Activated T-helper 9 cell treated with anti-CD3 and anti-CD28 coated beads, Interleukin-2, amount 50 U/mL, for 16 hours (primary cell): Measurements from ENCODE around the gene SLC25A29.
"Not testable (repeated sequence)": the region's sequence is repeated elsewhere in the genome, so short reads cannot be mapped to it uniquely, and the experiment has no call there.

Experiments
- DNase-seq: peaks from one replicate; pipeline ENCODE4 v3.0.0-alpha.2; 2020; ENCODE audit warnings: low read depth

The SLC25A29 gene

DNA sequence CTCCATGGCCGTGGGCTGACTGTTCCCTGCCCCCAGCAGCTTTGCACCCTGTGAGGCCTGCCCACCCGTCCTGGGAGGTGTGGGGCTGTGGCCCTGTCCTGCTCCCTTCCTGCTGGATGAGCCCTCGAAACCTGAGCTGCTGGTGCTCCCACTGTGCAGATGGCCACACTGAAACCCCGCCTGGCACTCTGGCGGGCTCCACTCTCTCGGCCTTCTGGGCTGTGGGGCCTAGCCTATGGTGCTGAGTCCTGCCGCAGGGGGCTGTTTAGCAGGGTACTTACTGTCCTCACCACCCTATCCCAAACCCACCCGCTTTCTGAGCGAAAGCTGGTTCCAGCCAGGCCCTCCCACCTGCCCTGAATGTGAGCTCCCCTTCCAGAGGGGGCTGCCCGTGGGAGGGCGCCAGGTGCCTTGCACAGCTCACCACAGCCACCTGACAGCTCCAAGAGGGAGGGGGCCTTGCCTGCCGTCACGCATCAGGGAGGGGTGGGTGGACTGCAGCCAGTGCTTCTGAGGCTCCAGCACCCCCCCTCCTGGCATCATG lies 24.2 kb upstream of the SLC25A29 start:
- DNase-seq = no peak

DNA sequence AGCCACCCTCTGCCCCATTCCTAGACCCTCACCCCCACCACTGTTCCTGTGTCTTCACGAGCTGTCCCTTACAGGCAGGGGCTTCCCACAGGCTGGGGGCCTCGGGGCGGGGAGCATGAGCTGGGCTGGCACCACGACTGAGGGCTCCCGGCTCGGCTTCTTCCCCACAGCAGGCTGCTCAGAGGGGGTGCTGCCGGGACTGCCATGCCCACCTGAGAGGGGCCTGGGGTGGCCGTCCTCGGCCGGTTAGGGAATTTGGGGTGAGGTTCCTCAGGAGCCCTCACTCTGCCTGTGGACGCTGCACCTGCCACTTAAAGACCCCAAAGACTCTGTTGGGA lies 23.7 kb upstream of the SLC25A29 start:
- DNase-seq = no peak

DNA sequence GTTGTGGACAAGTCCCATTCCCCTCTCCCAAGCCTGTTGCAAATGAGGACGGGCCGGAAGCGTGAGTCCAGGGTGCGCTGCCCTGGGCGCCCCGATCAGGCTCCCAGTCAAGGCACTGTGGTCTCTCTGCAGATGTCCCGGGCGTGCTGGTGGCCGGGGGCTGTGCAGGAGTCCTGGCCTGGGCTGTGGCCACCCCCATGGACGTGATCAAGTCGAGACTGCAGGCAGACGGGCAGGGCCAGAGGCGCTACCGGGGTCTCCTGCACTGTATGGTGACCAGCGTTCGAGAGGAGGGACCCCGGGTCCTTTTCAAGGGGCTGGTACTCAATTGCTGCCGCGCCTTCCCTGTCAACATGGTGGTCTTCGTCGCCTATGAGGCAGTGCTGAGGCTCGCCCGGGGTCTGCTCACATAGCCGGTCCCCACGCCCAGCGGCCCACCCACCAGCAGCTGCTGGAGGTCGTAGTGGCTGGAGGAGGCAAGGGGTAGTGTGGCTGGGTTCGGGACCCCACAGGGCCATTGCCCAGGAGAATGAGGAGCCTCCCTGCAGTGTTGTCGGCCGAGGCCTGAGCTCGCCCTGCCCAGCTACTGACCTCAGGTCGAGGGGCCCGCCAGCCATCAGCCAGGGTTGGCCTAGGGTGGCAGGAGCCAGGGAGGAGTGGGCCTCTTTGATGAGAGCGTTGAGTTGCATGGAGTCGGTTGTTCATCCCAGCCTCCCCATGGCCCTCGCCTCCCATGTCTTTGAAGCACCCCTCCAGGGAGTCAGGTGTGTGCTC lies 23.2 kb upstream of the SLC25A29 start:
- DNase-seq = no peak

DNA sequence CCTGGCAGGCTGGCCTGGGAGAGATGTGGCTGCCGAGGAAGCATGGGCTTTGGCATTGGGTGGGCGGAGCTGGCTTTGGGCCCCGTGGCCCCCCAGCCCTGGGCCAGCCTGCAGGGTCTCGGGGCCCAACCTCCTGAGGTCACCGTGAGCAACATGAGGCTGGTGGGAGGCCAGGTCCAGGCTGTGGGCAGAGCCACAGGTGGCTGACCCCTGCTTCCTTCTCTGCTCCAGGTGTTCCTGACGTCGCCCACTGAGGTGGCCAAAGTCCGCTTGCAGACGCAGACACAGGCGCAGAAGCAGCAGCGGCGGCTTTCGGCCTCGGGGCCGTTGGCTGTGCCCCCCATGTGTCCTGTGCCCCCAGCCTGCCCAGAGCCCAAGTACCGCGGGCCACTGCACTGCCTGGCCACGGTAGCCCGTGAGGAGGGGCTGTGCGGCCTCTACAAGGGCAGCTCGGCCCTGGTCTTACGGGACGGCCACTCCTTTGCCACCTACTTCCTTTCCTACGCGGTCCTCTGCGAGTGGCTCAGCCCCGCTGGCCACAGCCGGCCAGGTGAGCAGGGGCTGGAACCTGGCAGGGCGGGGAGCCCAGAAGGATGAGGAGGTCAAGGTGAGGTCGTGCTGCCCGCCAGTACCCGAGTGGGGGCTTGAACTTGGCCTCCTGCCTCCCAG lies 22.4 kb upstream of the SLC25A29 start:
- DNase-seq = no peak

DNA sequence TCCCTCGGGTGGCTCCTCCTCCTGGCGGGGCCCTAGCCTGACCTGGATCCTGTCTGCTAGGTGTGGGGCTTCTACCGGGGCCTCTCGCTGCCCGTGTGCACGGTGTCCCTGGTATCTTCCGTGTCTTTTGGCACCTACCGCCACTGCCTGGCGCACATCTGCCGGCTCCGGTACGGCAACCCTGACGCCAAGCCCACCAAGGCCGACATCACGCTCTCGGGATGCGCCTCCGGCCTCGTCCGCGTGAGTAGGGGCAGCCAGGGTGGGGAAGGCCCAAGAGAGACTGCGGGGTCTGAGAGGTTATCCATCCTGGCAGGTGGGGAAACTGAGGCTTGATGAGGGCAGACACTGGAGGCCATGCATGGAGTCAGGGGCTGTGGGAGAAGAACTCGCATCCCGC lies 20.9 kb upstream of the SLC25A29 start:
- DNase-seq = no peak

DNA sequence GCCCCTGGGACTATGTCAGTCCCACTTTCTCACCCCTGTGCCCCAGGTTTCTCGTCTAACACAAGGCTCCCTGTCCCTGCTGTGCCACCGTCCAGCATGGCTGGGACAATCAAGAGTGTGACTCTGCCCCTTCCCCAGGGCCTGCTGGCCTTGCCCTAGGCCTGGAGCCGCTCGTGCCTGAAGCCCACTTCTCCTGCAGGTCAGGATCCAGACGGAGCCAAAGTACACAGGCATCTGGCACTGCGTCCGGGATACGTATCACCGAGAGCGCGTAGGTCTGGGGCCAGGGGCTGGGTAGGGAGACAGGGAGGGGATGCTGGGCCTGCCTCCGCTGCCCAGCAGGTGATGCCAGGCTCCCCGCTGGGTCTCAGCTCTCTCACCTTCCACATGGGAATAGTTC lies 19.7 kb upstream of the SLC25A29 start:
- DNase-seq = no peak

DNA sequence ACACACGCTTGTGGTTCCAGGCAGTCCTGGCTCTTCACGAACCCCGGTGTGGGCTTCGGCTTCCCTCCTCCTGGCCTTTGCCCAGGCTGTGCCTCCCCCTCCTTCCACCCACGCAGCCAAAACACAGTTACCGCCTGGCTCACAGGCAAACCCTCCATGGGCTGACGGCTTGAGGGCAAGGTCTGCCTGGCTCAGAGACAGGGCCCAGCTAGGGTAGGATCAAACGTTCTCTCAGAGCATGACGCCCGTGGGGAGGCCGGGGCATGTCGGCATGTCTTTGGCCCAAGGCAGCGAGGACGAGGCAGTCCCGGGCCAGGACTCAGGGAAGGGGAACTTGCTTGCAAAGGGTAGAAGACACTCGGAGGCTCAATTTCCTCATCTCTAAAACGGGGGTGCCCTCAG lies 19.0 kb upstream of the SLC25A29 start:
- DNase-seq = no peak

DNA sequence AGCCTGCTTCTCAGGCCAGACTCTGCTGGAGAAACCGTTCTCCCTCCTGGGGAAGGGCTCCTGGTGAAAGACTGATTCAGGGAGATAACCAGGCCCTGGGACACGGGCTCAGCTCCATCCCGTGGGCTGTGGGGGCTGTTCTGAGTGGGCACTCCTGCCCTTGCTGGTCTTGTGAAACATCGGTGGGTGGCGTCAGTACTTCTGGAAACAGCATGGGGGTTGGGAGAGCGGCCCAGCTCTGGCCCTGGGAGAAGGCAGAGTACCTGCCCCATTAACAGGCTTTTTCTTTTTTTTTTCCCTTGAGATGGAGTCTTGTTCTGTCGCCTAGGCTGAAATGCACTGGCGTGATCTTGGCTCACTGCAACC lies 17.7 kb upstream of the SLC25A29 start:
- no peak for DNase-seq

DNA sequence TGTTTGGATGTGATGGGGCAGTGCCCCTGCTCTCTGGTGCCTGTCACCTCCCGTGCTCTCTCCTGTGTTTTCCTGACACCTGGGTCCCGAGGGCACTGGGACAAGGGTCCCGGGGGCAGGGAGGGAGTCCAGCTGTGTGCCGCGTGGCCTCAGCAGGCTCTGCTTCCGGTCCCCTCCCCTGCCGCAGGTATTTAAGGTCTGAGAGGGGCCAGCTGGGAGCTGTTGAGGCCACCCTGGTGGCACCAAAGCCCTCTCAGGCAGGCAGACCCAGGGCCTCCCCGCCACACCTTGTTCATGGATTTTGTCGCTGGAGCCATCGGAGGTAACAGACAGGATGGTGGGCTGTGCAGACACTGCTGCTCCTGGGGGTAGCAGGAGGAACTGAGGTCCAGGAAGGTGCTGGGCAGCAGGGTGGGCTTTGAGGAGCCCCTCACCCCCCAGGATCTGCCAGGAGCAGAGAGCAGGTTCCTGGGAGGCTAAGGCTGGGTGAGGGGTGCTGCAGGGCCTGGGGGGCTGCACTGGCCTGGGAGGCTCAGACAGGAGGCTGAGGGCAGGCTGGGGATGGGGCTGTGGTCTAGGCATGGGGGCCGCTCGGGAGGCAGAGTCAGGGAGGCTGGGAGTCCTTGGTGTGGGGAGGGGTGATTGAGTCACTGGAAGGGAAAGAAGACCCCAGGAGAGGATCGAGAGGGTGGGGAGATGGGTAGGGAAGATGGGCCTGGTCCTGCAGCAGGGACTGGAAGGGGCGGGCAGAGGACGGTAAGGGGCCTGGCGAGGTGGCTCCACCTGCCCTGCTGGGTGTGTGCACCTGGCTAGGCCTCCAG lies 17.1 kb upstream of the SLC25A29 start, which contains the start of gene SLC25A47:
TSS of gene SLC25A47 (plus strand) at position 219 of the 821 bp plus-strand sequence. CDS start at position 295, 76 bp downstream.
- no peak for DNase-seq

DNA sequence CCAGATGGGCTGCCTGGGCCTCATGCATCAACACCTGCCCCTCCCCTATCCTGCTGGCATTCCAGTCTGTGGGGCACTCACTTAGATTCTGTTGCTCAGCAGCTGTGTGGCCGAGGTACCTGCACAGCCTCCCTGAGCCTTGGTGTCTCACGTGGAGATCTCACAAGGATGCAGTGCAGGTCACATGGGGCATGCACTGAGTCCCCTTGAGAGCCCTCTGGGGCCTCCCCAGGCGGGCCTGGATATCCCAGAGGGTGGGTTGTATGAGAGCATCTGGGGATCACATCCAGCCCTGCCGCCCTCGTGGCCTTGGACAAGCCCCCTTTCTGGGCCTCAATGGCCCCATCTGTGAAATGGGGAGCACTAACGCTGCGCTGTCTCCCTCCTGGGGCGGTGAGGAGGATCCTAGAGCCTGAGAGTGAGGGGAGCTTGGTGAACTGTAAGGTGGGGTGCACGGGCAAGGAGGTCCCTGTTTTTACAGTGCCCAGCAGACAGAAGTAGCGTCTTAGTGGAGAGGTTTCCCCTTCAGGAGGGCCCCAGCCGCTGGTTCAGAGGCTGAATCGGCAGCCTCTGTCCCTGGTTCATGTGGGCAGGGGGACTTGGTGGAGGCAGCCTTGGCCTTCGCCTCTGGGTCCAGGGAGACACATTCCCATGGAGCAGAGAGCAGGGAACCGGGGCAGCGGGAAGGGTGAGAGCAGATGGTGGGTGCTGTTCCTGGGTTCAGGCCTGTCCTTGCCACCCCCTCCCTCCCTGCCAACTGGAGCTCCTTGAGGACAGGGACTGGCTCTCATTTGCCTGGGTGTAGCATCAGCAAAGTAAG lies 16.1 kb upstream of the SLC25A29 start:
- DNase-seq = no peak

DNA sequence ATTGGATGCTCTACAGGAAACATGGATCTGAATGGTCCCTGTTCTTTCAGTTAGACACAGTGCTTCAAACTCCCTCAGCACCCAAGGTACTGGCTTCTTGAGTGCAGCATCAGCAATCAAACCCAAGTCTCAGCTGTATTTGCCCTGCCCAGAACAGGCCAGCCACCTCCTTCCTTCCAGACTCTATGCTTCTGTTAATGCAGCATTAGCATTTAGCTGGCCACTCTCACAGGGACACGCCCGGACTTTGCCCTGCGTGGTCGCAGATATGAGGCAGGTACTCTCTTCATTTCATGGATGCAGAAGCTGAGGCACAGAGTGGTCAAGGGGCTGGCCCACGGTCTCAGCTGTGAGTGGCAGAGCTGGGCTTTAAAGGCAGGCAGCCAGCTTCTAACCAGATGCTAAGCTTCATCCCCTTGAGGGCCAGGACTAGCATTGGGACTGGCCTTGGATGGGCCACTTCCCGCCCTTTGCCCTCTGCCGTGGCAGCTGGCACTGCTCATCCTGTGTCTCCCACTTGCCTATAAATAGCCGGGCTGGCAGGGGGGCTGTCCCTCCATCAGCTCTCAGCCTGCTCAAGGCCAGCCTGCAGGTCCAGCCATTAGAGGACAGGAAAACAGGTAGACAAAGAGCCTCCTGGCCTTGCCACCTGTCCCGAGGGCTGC lies 15.4 kb upstream of the SLC25A29 start:
- DNase-seq = no peak

DNA sequence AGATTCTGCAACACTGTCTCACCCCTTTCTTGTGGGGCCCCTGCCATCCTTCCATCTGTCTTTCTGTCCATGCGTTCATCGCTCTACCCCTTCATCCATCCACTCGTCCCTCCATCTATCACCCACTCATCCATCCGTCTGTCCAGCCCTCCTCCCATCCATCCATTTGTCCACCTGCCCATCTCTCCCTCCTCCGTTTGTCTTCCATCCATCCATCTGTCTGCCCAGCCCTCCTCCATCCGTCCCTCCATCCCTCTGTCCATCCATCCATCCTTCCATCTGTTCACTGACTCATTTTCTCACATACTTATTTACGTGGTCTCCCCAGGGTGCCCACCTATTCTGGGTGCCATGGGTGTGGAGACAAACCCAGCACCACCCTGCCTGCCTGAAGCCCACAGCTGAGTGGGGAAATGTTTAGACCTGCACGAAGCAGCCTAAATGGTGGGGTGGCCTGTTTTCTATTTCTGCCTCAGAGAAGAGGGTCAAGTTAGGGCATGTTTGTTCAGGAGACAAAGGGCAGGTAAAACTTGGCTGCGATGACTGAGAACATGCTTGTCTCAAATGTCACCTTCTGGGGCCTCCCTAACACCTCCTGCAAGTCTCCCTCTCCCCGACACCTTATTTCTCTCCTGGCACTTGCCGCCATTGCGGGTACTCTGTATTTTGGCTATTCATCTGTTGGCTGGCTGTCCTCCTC lies 14.1 kb upstream of the SLC25A29 start:
- DNase-seq = no peak

DNA sequence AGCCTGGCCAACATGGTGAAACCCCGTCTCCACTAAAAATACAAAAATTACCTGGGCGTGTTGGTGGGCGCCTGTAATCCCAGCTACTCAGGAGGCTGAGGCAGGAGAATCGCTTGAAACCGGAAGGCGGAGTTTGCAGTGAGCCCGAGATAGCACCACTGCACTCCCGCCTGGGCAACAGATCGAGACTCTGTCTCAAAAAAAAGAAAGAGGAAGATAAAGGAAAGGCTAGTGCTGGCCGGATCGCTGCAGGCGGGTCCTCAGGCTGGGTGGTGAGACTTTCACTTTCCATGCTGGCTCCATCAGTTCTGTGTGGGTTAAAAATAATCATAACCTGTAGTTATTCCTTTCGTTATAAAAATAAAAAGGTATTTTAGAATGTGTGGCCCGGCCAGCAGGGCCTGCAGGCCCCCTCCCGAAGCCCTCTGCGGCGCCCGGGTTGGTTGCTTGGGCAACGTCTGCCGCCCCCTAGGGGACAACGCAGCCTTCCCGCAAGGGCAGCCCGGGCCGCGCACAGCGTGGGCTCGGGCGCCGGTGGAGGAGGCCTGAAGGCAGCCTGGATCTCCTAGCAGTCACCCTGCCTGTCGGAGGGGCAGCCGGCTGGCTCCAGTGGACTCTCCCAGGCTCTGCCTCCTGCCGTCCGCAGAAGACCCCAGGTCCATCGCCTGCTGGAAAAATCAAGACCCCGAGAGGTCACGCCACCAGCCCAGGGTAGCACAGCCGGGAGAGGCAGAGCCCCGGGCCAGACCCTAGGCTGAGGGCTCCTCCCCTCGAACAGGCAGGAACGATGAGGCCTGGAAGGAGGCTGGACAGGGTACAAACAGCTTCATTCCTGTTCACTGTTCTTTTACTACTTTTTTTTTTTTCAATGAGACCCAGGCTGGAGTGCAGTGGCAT lies 11.9 kb upstream of the SLC25A29 start:
- DNase-seq = peak; percentile 52

DNA sequence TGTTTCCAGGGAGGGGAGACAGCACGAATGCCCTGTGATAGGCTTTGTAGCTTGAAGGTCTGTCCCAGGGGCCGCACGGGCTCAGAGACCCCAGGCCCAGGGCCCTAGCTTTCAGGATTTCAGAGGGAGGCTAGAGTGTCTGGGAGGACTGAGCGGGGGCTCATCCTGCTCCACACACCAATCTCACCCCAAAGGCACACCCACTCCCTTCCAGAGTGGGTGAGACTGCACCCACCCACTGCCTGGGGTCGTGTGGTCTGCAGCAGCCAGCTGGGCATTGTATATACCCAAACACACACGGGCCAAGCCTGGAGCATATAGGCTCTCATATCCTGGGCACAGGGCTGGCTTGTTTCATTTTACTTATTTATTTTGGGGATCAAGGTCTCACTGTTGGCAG lies 11.1 kb upstream of the SLC25A29 start:
- no peak for DNase-seq

DNA sequence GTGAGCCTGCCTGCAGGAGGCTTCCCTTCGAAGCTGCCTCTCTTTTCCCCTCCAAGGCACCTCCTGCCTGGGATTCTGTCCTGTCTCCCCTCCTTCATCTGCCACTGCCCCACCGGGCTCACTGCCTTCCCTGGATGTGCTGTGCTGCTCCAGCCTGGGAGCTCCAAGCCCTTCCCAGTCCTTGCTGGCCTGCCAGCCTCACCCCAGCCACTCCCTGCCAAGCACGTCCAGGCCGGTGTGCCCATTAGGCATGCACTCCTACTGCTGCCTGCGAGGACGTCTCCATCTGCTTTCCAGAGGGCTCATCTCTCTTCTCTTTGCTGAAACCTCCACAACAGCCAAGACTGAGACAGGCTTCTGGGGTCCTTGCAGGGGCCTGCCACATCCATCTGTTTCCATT lies 8.5 kb upstream of the SLC25A29 start:
- DNase-seq = no peak

DNA sequence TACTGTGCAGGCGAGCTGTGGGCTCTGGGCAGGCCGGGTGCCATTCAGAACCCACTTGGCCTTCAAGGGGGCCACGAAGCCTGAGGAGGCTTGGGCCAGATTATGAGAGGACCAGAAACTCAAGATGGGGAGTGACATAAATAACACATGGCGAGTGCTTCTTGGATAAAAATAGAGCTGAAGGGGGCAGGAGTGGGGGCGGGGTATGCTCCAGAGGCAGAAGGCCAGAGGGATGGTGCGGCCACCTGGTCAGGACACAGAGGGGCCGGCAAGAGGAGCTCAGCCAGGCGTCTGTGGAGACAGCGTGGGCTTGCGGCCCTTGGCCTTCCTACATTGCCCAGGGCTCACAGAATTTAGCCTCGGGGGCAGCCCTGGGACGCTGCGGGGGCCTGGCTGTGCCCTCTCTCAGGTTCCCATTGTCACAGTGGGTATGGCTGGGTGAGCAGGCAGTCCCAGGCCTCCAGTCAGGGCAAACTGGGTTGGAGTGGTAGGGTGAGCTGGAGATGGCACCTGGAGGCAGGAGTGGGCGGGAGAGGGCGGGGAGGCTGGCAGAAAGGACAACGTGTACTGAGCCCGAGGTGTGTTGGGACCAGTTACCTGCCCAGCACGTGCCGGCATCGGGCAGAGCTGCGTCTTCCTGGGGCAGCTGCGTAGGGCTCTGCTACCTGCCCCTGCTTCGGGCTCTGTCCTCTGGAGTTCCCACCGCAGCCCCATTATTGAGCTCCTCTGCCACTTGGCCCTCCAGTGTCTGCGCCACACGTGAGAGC lies 7.4 kb upstream of the SLC25A29 start:
- DNase-seq = no peak

DNA sequence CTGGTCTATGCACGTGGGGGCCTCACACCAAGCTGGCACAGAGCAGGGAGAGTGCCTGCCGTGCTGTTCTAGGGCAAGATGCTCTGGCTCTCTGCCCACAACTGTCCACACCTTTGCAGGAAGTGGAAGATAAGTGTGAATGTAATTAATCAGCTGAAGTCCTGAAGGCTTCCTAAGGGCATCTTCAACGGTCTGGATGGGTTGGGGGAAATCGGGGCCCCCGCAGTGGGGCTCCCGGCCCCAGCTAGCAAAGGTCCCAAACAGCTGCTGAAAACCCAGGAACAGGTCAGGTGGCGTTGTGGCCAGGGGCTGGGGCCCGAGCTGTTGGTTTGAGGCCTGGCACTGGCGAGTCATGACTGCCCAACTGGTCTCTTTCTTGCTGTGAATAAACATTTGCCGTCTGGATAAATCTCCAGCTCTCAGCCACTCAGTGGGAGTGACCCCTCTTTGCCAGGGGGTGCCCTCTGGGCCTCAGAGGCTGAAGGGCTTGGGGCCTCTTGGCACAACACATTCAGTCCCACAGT lies 6.7 kb upstream of the SLC25A29 start:
- DNase-seq = no peak

DNA sequence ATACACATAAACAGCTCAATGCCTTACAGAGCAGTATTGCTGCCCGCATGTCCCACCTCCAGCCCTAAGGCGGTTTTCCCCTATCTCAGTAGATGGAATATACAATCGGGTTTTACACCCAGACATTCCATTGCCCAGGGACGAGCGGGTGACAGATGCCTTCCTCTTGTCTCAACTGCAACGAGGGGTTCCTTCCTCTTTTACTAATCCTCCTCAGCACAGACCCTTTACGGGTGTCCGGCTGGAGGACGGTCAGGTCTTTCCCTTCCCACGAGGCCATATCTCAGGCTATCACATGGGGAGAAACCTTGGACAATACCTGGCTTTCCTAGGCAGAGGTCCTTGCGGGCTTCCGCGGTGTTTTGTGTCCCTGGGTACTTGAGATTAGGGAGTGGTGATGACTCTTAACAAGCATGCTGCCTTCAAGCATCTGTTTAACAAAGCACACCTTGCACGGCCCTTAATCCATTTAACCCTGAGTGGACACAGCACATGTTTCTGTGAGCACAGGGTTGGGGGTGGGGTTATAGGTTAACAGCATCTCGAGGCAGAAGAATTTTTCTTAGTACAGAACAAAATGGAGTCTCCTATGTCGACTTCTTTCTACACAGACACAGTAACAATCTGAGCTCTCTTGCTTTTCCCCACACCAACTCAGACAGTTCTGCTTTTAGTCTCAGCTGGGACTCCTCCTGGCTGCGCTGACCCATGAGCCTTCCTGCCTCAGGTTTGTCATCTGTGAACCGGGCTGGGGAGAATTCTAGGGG lies 6.0 kb upstream of the SLC25A29 start:
- DNase-seq = not testable (repeated sequence)
